DOHH2 (cell line): ENCODE results near the gene CCDC51.

Source experiments
- H3F3A ChIP-seq: fragments of 200-600 bp; sonication (generic), shearing (Covaris generic); 2 replicates; pipeline ENCODE4 v1.6.0; 2016; ENCODE audit warnings: antibody characterized with exemption, mild to moderate bottlenecking; ENCODE audit not compliant: control insufficient read depth, insufficient read depth
- H3K27ac ChIP-seq: fragments of 200-600 bp; sonication (generic); 2 replicates; pipeline ENCODE4 v1.5.1; 2014; ENCODE audit warnings: low read depth, mild to moderate bottlenecking, low read length, moderate library complexity
- H3K27me3 ChIP-seq: fragments of 200-600 bp; sonication (generic); 2 replicates; pipeline ENCODE4 v1.6.1; 2014; ENCODE audit warnings: mild to moderate bottlenecking, low read length, mixed read lengths; ENCODE audit not compliant: control insufficient read depth
- H3K36me3 ChIP-seq: fragments of 200-600 bp; sonication (generic); 2 replicates; pipeline ENCODE4 v1.6.1; 2014; ENCODE audit warnings: mild to moderate bottlenecking, low read length, moderate library complexity, mixed read lengths; ENCODE audit not compliant: control insufficient read depth
- H3K4me1 ChIP-seq: fragments of 200-600 bp; sonication (generic); 2 replicates; pipeline ENCODE4 v1.6.1; 2014; ENCODE audit warnings: mild to moderate bottlenecking, low read length, mixed read lengths; ENCODE audit not compliant: control insufficient read depth
- H3K4me2 ChIP-seq: fragments of 200-600 bp; sonication (generic); 2 replicates; pipeline ENCODE4 v1.6.0; 2014; ENCODE audit warnings: mild to moderate bottlenecking, low read length, moderate library complexity
- H3K4me3 ChIP-seq: fragments of 200-600 bp; sonication (generic); 2 replicates; pipeline ENCODE4 v1.5.1; 2014; ENCODE audit warnings: mild to moderate bottlenecking, low read length, mixed read lengths
- H3K79me2 ChIP-seq: fragments of 200-600 bp; sonication (generic); 2 replicates; pipeline ENCODE4 v1.6.1; 2014; ENCODE audit warnings: mild to moderate bottlenecking, low read length, mixed read lengths; ENCODE audit not compliant: control insufficient read depth
- H3K9me2 ChIP-seq: fragments of 200-600 bp; sonication (generic); replicated peaks from 2 replicates; pipeline ENCODE4 v1.6.1; 2014; ENCODE audit warnings: mild to moderate bottlenecking, low read length, mixed read lengths; ENCODE audit not compliant: control insufficient read depth
- H3K9me3 ChIP-seq: fragments of 200-600 bp; sonication (generic); 2 replicates; pipeline ENCODE4 v1.6.1; 2014; ENCODE audit warnings: antibody characterized with exemption, low read length, mixed read lengths; ENCODE audit not compliant: control insufficient read depth, insufficient read depth
- H4K20me1 ChIP-seq: fragments of 200-600 bp; sonication (generic); 2 replicates; pipeline ENCODE4 v1.6.0; 2014; ENCODE audit warnings: low read depth, mild to moderate bottlenecking, antibody characterized with exemption, low read length, moderate library complexity; ENCODE audit not compliant: control insufficient read depth, insufficient read depth
- CTCF ChIP-seq: fragments of 200-600 bp; sonication (generic); IDR thresholded peaks from one replicate; pipeline ENCODE4 v1.5.1; 2014; ENCODE audit warnings: antibody characterized with exemption, mild to moderate bottlenecking, low read depth, low read length; ENCODE audit not compliant: poor library complexity, severe bottlenecking
- EZH2phosphoT487 ChIP-seq: fragments of 200-600 bp; sonication (generic); IDR thresholded peaks from 2 replicates; pipeline ENCODE4 v1.6.1; 2017; ENCODE audit warnings: borderline replicate concordance, mild to moderate bottlenecking, antibody characterized with exemption, low read length, moderate library complexity, mixed read lengths

The CCDC51 gene

DNA sequence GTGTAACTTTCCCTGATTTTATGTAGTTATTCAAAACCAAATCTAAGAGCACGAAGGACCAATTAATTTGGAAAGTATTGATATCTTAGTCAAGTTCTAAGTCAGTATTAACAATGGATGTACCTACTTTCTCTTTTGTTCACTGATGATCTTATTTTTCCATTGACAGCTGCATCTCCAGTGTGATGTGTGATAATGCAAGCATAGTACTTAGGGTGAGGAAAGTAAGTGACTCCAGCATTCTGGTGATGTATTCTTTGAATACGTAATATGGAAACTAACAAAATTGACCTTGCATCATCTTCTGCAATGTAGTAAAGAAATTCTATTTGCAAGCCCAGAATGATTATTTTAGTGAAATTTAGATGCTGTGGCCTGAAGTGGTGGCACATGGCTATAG lies 45.5 kb downstream of the CCDC51 start:
- TF ChIP-seq EZH2phosphoT487 = no peak
- H4K20me1 ChIP-seq = no peaks in the 10 kb centered on the region
- no peaks in the 10 kb centered on the region for H3K9me2 ChIP-seq
- no peaks in the 10 kb centered on the region for H3F3A ChIP-seq
- H3K4me1 ChIP-seq = no peaks in the 10 kb centered on the region
- no peak overlapping the region for H3K4me2 ChIP-seq
- H3K36me3 ChIP-seq = no peaks in the 10 kb centered on the region
- H3K79me2 ChIP-seq = no peaks in the 10 kb centered on the region
- H3K27ac ChIP-seq = no peak overlapping the region
- peaks cover 4% of the 10 kb centered on the region; the same call in 1 of the 2 replicates for H3K27me3 ChIP-seq
- H3K9me3 ChIP-seq = no peaks in the 10 kb centered on the region
- no peak overlapping the region for H3K4me3 ChIP-seq

GRCh38 chr3:48388966-48389365 lies 51.0 kb downstream of the CCDC51 start:
- no peaks in the 10 kb centered on the region for H4K20me1 ChIP-seq
- H3K27me3 ChIP-seq = peaks cover 15% of the 10 kb centered on the region; the same call in 1 of the 2 replicates
- no peaks in the 10 kb centered on the region for H3K79me2 ChIP-seq
- H3K4me3 ChIP-seq = no peak overlapping the region
- no peaks in the 10 kb centered on the region for H3F3A ChIP-seq
- no peaks in the 10 kb centered on the region for H3K36me3 ChIP-seq
- no peak for TF ChIP-seq CTCF
- no peak for TF ChIP-seq EZH2phosphoT487
- H3K9me3 ChIP-seq = 0 out of 2 replicates have a peak, but pooled peaks cover 4% of the 10 kb centered on the region
- no peaks in the 10 kb centered on the region for H3K4me1 ChIP-seq
- no peak overlapping the region for H3K27ac ChIP-seq
- no peak overlapping the region for H3K4me2 ChIP-seq
- no peaks in the 10 kb centered on the region for H3K9me2 ChIP-seq

DNA sequence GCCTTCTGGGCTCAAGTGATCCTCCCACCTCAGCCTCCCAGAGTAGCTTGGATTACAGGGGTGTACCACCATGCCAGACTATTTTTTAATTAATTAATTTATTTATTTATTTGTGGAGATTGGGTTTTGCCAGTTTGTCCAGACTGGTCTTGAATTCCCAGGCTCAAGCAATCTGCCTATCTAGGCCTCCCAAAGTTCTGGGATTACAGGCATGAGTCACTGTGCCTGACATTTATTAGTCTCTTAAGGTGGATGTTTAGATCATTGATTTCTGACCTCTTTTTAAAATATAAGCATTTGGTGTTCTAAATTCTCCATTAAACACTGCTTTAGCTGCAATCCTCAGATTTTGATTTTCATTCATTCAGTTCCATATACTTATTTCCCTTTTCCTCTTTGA lies 52.3 kb downstream of the CCDC51 start:
- H3K27ac ChIP-seq = no peak overlapping the region
- peaks cover 15% of the 10 kb centered on the region; the same call in 1 of the 2 replicates for H3K27me3 ChIP-seq
- no peaks in the 10 kb centered on the region for H3K4me1 ChIP-seq
- H3K9me2 ChIP-seq = no peaks in the 10 kb centered on the region
- no peaks in the 10 kb centered on the region for H3K36me3 ChIP-seq
- H4K20me1 ChIP-seq = no peaks in the 10 kb centered on the region
- H3K9me3 ChIP-seq = 0 out of 2 replicates have a peak, but pooled peaks cover 4% of the 10 kb centered on the region
- no peaks in the 10 kb centered on the region for H3K79me2 ChIP-seq
- H3K4me3 ChIP-seq = no peak overlapping the region
- no peak overlapping the region for H3K4me2 ChIP-seq
- H3F3A ChIP-seq = no peaks in the 10 kb centered on the region
- TF ChIP-seq CTCF (no peak), EZH2phosphoT487 (no peak)
